Muscle layer of duodenum (tissue), 2 donors: ENCODE results near the gene IGF2R.
"Not testable (repeated sequence)": the region's sequence is repeated elsewhere in the genome, so short reads cannot be mapped to it uniquely, and the experiment has no call there.

Source experiments
- H3K27ac ChIP-seq: one replicate; pipeline ENCODE4 v1.7.0; 2013; ENCODE audit warnings: mild to moderate bottlenecking, low read length
- H3K27me3 ChIP-seq: one replicate; pipeline ENCODE4 v1.7.0; 2013; ENCODE audit warnings: low read depth, mild to moderate bottlenecking, control low read depth, low read length
- H3K36me3 ChIP-seq, 2 donors: one replicate each; pipeline ENCODE4 v1.7.0; 2013; ENCODE audit warnings: low read length in 2 of 2, control low read depth in 1 of 2, mild to moderate bottlenecking in 1 of 2; ENCODE audit not compliant: insufficient read depth in 2 of 2, control insufficient read depth in 1 of 2
- H3K4me1 ChIP-seq, 2 donors: one replicate each; pipeline ENCODE4 v1.7.0; 2013; ENCODE audit warnings: low read length in 2 of 2, mild to moderate bottlenecking in 2 of 2, control low read depth in 1 of 2, moderate library complexity in 1 of 2; ENCODE audit not compliant: insufficient read depth in 2 of 2, control insufficient read depth in 1 of 2
- H3K4me3 ChIP-seq, 2 donors: one replicate each; pipeline ENCODE4 v1.7.0; 2013; ENCODE audit warnings: low read length in 2 of 2, low read depth in 1 of 2, mild to moderate bottlenecking in 1 of 2
- H3K9me3 ChIP-seq, 2 donors: one replicate each; pipeline ENCODE4 v1.7.0; 2013; ENCODE audit warnings: low read length in 2 of 2, control low read depth in 1 of 2, mild to moderate bottlenecking in 1 of 2; ENCODE audit not compliant: control insufficient read depth in 1 of 2
- donor health status: healthy.

Gene IGF2R

DNA sequence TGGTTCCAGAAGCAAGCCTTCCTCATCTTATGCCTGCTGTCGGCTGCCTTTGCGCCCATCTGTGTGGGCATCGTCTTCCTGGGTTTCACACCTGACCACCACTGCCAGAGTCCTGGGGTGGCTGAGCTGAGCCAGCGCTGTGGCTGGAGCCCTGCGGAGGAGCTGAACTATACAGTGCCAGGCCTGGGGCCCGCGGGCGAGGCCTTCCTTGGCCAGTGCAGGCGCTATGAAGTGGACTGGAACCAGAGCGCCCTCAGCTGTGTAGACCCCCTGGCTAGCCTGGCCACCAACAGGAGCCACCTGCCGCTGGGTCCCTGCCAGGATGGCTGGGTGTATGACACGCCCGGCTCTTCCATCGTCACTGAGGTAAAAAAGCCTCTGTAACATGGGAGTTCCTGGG is 153.1 kb downstream of the IGF2R start:
- no peak overlapping the region for H3K4me3 ChIP-seq
- H3K27ac ChIP-seq = no peak overlapping the region
- H3K36me3 ChIP-seq = no peaks in the 10 kb centered on the region
- no peaks in the 10 kb centered on the region for H3K9me3 ChIP-seq
- H3K4me1 ChIP-seq = no peaks in the 10 kb centered on the region
- no peaks in the 10 kb centered on the region for H3K27me3 ChIP-seq

DNA sequence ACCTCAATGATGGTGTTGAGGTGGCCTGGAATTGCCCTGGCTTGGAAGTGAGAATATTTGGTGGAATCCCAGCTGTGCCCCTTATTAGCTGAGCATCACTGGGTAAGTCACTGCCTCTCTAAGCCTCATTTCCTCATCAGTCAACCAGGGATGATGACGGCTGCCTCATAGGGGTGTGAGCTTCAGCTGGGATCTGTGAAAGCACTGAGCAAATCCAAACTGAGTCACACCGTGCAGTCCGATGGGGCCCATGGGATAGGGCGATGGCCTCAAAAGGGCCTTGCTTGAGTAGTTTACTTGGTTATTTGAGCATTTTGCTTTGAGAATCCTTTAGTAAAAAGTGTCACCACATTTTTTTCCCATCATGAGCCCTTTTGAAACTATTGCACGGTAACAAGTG is 153.9 kb downstream of the IGF2R start:
- Histone ChIP-seq H3K9me3 (no peaks in the 10 kb centered on the region), H3K4me3 (no peak overlapping the region), H3K27ac (no peak overlapping the region), H3K27me3 (no peaks in the 10 kb centered on the region), H3K36me3 (no peaks in the 10 kb centered on the region), H3K4me1 (no peaks in the 10 kb centered on the region)

DNA sequence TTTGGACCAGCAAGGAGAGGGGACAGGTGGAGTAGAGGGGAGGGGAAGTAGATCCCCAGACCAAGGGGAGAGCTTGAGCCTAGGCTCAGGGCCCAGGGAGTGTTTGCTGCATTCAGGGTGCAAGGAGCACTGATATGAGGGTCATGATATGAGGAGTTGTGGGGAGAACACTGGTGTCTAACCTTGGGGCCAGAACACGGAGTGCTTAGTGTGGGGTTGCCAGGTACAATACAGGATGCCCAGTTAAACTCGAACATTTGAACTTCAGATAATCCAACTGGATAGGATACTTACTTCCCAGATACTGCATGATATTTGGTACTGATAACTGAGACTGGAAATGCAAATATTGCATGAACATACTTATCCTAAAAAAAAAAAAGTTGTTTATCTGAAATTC is 155.1 kb downstream of the IGF2R start:
- Histone ChIP-seq H3K4me3 (no peak overlapping the region), H3K27me3 (no peaks in the 10 kb centered on the region), H3K4me1 (no peaks in the 10 kb centered on the region), H3K27ac (no peak overlapping the region), H3K9me3 (no peaks in the 10 kb centered on the region), H3K36me3 (no peaks in the 10 kb centered on the region)

DNA sequence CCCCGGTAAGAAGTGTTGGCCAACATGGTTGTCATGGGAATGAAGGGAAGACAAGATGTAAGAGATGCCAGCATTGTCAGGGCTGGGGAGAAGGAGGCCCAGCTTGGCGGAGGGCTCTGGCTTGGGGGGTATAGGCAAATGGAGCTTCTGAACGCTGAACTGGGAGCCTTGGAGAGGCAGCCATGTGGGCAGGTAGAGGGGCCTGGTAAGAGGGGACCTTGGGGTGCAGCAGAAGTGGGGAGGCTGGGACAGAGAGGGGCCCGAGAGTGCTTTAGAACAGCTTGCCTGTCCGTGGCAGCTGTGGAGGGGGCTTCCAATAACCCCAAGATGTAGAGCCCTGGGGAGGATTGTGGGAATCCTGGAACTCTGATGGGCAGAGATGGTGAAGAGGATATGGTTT is 155.7 kb downstream of the IGF2R start:
- Histone ChIP-seq H3K27ac (no peak overlapping the region), H3K4me1 (no peaks in the 10 kb centered on the region), H3K9me3 (no peaks in the 10 kb centered on the region), H3K27me3 (no peaks in the 10 kb centered on the region), H3K36me3 (no peaks in the 10 kb centered on the region), H3K4me3 (no peak overlapping the region)

DNA sequence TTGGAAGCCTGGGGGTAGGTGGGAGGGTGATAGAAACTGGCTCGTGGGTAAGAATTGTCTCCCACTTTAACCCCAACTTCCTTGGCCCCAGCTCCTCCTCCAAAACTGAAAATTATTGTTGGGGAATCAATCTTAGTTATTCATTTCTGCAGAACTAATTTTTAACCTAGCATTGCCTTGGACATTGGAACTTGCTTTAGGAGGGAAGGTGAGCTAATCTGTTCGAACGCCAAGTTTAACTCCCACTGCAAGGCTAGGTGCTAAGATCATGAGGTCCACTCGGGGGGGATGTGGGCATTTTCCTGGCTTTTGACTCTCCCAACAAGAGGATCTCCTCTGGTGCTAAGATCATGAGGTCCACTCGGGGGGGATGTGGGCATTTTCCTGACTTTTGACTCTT is 156.2 kb downstream of the IGF2R start:
- H3K9me3 ChIP-seq, H3K4me3 ChIP-seq, H3K4me1 ChIP-seq, H3K27me3 ChIP-seq, H3K27ac ChIP-seq, H3K36me3 ChIP-seq: not testable (repeated sequence)

DNA sequence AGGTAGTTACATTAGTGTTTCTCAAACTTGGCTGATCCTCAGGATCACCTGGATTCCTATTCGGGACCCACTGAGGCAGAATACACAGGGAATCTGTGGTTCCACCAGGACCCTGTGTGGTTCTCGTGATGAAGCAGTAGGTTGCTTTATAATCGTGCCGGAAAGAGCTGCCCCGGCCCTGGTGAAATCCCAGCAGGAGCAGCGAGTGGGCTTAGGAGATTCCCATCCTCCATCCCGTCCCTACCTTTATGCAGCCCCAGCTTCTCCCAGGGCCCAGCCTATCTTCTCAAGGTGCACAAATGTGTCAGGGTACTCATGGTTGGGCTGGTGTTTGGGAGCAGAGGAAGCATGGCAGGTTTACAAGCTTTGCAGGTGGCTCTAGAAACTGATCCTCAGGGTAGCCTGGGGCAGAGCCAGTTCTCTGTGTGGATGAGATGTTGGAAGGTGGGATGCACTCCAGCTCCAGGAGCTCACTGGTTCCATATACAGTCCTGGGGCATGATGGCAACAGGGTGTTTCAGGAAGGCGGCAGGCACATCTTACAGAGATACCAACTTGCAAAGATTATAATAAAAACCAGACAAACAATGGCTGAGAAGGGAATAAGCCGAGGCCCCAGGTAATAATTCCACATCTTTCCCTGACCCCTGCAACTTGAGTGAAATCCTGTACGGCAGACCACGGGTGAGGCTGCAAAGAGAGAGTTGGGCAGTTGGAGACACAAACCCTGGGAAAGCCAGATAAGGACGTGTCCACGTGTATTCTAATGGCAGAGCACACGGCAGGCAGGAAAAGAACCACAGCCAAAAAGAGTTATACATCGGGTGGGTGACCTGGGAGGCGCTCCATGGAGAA is 158.6 kb downstream of the IGF2R start:
- no peak overlapping the region for H3K27ac ChIP-seq
- H3K4me1 ChIP-seq = no peaks in the 10 kb centered on the region
- H3K36me3 ChIP-seq = no peaks in the 10 kb centered on the region
- no peaks in the 10 kb centered on the region for H3K27me3 ChIP-seq
- H3K4me3 ChIP-seq = no peak overlapping the region
- H3K9me3 ChIP-seq = no peaks in the 10 kb centered on the region

DNA sequence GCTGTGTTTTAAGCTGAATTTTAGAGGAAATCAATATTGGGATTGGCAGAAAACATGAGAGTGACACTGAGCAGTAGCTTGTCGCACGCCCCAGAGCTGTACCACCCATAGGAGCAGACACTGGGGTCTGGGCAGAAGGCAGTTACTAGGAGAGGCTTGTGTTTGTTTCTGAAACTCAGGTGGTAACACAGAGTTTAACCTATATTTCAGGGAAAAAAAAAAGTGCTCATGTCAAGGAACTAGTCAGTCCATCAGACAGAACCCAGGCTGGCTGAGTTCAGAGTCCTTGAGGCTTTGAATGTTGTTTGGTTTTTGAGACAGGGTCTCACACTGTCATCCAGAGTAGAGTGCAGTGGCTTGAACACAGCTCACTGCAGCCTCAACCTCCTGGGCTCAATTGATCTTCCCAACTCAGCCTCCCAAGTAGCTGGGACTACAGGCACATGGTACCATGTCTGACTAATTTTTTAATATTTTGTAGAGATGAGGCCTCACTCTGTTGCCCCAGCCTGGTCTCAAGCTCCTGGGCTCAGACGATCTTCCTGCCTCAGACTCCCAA is 159.3 kb downstream of the IGF2R start:
- no peaks in the 10 kb centered on the region for H3K4me1 ChIP-seq
- no peaks in the 10 kb centered on the region for H3K9me3 ChIP-seq
- H3K27ac ChIP-seq = no peak overlapping the region
- H3K4me3 ChIP-seq = no peak overlapping the region
- H3K27me3 ChIP-seq = no peaks in the 10 kb centered on the region
- no peaks in the 10 kb centered on the region for H3K36me3 ChIP-seq

DNA sequence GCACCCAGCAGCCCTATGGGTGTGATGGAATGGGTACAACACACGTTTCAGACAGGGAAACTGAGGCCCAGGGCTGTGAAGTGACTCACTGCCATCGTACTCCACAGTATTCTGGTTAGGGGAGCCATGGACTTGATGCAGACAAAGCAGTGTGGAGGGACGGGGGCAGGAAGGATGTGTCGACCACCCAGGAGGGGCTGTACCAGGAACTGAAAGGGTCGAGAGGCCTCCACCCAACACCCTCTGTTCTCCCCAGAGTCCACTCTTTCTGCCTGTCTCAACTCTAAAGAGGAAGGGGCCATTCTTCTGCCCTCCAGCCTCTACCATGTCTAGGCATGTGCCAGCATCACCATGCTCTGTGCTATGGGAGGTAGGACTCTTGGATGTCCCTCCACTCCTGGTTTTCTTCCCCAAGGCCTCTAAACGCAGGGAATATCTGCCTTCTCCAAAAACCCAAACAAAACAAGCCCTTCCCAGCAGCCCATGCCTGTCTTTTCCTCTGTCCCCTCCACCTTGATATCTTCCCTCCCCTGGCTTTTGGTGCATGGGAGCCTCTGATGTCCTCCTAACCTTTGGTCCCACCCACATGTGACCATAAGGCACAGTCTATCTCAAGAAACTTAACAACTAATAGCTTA is 160.1 kb downstream of the IGF2R start:
- Histone ChIP-seq H3K27me3 (no peaks in the 10 kb centered on the region), H3K36me3 (no peaks in the 10 kb centered on the region), H3K27ac (no peak overlapping the region), H3K9me3 (no peaks in the 10 kb centered on the region), H3K4me1 (no peaks in the 10 kb centered on the region), H3K4me3 (no peak overlapping the region)

DNA sequence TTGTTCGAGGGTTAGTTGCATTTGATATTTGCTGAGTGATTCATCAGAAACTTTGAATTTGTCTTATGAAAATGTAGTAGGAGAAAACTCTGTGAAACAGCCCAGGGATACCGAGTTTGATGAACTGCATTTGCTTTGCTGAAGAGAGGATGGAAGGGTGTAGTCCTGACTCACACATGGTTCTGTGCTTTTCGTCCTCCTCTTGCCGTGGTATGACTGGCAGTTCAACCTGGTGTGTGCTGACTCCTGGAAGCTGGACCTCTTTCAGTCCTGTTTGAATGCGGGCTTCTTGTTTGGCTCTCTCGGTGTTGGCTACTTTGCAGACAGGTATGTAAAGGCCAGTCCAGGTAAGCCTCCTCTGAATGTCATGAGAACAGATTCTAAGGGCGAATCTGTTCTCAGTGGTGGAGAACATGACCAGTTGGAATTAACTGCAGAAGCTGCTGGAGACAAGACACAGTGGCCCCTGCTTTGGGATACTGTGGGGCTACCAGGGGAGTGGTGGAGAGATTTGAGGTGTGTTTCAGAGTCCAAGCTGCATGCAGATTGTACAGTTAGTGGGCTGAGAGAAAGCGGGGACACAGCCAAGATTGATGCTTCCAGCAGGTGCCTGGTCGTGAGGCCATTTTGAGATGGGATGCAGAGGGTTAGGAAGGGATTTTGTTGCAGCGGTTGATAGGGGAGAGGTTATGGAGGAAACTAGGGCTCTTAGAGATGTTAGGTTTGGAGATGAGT is 161.2 kb downstream of the IGF2R start:
- Histone ChIP-seq H3K27me3 (no peaks in the 10 kb centered on the region), H3K9me3 (no peaks in the 10 kb centered on the region), H3K36me3 (no peaks in the 10 kb centered on the region), H3K4me1 (no peaks in the 10 kb centered on the region), H3K4me3 (no peak overlapping the region), H3K27ac (no peak overlapping the region)

DNA sequence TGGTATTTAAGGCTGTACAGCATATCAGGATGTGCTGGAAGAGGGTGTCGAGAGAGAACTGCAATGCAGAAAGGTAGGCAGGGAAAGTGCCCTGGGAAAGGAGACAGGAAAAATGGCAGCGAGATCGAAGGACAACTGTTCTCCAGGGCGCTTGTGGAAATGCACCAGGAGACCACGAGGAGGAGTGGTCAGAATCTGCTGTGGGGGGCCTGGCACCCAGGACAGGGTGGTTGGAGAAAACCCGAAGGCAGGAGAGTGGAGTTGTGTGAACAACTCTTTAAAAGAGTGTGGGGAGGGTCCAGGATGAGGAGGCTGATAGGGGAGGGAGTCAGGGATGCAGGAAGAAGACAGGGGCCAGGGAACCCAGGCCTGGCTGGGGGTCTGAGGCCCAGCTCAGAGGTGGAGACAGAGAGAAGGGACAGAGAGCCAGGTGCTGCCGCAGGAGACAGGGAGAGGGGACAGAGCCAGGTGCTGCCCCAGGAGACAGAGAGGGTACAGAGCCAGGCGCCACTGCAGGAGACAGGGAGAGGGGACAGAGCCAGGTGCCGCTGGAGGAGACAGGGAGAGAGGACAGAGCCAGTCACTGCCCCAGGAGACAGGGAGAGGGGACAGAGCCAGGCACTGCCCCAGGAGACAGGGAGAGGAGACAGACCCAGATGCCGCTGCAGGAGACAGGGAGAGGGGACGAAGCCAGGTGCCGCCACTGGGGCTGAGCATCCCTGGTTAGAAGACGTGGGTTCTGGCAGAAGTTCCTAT is 162.0 kb downstream of the IGF2R start:
- no peaks in the 10 kb centered on the region for H3K36me3 ChIP-seq
- H3K27me3 ChIP-seq = no peaks in the 10 kb centered on the region
- no peaks in the 10 kb centered on the region for H3K4me1 ChIP-seq
- H3K9me3 ChIP-seq = no peaks in the 10 kb centered on the region
- H3K27ac ChIP-seq = no peak overlapping the region
- no peak overlapping the region for H3K4me3 ChIP-seq
